ENCODE data around the gene DDX52.

DNA sequence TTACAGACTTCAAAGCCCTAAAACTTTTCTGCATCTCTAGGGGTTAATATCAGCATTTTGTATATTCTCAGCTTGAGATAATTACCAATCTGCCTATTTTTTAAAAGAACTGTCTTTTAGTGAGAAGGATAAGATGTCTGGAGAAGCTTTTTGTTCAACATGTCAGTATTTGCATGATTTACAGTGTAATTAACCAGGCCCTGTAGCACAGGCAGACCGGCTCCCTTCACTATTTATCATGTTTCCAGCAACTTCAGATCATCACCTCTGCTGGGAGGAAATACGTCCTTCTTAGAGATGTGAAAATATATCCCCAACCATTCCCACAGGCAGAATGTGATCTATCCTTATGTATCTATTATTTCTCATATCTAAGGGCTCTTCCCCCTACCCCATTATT lies 8.6 kb upstream of the DDX52 start:
- TF ChIP-seq, protein P1, sequence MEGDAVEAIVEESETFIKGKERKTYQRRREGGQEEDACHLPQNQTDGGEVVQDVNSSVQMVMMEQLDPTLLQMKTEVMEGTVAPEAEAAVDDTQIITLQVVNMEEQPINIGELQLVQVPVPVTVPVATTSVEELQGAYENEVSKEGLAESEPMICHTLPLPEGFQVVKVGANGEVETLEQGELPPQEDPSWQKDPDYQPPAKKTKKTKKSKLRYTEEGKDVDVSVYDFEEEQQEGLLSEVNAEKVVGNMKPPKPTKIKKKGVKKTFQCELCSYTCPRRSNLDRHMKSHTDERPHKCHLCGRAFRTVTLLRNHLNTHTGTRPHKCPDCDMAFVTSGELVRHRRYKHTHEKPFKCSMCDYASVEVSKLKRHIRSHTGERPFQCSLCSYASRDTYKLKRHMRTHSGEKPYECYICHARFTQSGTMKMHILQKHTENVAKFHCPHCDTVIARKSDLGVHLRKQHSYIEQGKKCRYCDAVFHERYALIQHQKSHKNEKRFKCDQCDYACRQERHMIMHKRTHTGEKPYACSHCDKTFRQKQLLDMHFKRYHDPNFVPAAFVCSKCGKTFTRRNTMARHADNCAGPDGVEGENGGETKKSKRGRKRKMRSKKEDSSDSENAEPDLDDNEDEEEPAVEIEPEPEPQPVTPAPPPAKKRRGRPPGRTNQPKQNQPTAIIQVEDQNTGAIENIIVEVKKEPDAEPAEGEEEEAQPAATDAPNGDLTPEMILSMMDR (IDR thresholded peaks at IDR 0.05) = no peak
- TF ChIP-seq POLR2A (IDR thresholded peaks at IDR 0.05) = no peak

Data from Peyer's patch (tissue), 4 donors.